Stomach smooth muscle (tissue), 2 donors: Measurements from ENCODE around the gene MAST2.
"Not testable (repeated sequence)": the region's sequence is repeated elsewhere in the genome, so short reads cannot be mapped to it uniquely, and the experiment has no call there.

ENCODE experiments used
- H3K27ac ChIP-seq: one replicate; pipeline ENCODE4 v1.7.0; 2013; ENCODE audit warnings: mild to moderate bottlenecking, low read length, inconsistent platforms
- H3K27me3 ChIP-seq, 2 donors: one replicate each; pipeline ENCODE4 v1.7.0; 2013; ENCODE audit warnings: low read length in 2 of 2; ENCODE audit not compliant: insufficient read depth in 2 of 2, control insufficient read depth in 1 of 2
- H3K36me3 ChIP-seq, 2 donors: one replicate each; pipeline ENCODE4 v1.7.0; 2013; ENCODE audit warnings: low read length in 2 of 2; ENCODE audit not compliant: control insufficient read depth in 2 of 2, insufficient read depth in 2 of 2
- H3K4me1 ChIP-seq: one replicate; pipeline ENCODE4 v1.7.0; 2013; ENCODE audit warnings: low read length; ENCODE audit not compliant: control insufficient read depth, insufficient read depth
- H3K4me3 ChIP-seq, 2 donors: one replicate each; pipeline ENCODE4 v1.7.0; 2013; ENCODE audit warnings: low read length in 2 of 2
- H3K9ac ChIP-seq, 2 donors: one replicate each; pipeline ENCODE4 v1.7.0; 2013; ENCODE audit warnings: low read length in 2 of 2, mild to moderate bottlenecking in 1 of 2
- H3K9me3 ChIP-seq, 2 donors: one replicate each; pipeline ENCODE4 v1.7.0; 2013; ENCODE audit warnings: low read length in 2 of 2; ENCODE audit not compliant: control insufficient read depth in 2 of 2
- donor health status: healthy.
- donor health status: Pancreatic carcinoma.

Gene MAST2

GRCh38 chr1:45932205-45932604, 128.8 kb downstream of the MAST2 start:
- H3K9ac ChIP-seq, H3K36me3 ChIP-seq, H3K27ac ChIP-seq, H3K9me3 ChIP-seq, H3K4me3 ChIP-seq, H3K4me1 ChIP-seq, H3K27me3 ChIP-seq: not testable (repeated sequence)

GRCh38 chr1:45934947-45935346, 131.5 kb downstream of the MAST2 start:
- no peak overlapping the region for H3K27ac ChIP-seq
- no peak overlapping the region for H3K9ac ChIP-seq
- no peaks in the 10 kb centered on the region for H3K36me3 ChIP-seq
- no peaks in the 10 kb centered on the region for H3K9me3 ChIP-seq
- no peaks in the 10 kb centered on the region for H3K27me3 ChIP-seq
- no peaks in the 10 kb centered on the region for H3K4me1 ChIP-seq
- no peak overlapping the region for H3K4me3 ChIP-seq

- H3K27ac ChIP-seq: no peak overlapping the region
- no peak overlapping the region for H3K9ac ChIP-seq
- H3K27me3 ChIP-seq: no peaks in the 10 kb centered on the region
- no peak overlapping the region for H3K4me3 ChIP-seq
- H3K9me3 ChIP-seq: peaks cover 0 to 3% of the 10 kb centered on the region in 2 donors
- no peaks in the 10 kb centered on the region for H3K36me3 ChIP-seq
- no peaks in the 10 kb centered on the region for H3K4me1 ChIP-seq
Measured at GRCh38 chr1:45938029-45938428, 134.6 kb downstream of the MAST2 start.

- no peaks in the 10 kb centered on the region for H3K4me1 ChIP-seq
- no peaks in the 10 kb centered on the region for H3K36me3 ChIP-seq
- H3K9ac ChIP-seq: no peak overlapping the region
- H3K9me3 ChIP-seq: peaks cover 0 to 3% of the 10 kb centered on the region in 2 donors
- no peaks in the 10 kb centered on the region for H3K27me3 ChIP-seq
- H3K4me3 ChIP-seq: no peak overlapping the region
- H3K27ac ChIP-seq: no peak overlapping the region
Measured at GRCh38 chr1:45942411-45942810, 139.0 kb downstream of the MAST2 start.

GRCh38 chr1:45943185-45943584, 139.8 kb downstream of the MAST2 start:
- Histone ChIP-seq H3K9me3 (peaks cover 0 to 3% of the 10 kb centered on the region in 2 donors), H3K9ac (no peak overlapping the region), H3K36me3 (no peaks in the 10 kb centered on the region), H3K27ac (no peak overlapping the region), H3K4me1 (no peaks in the 10 kb centered on the region), H3K4me3 (no peak overlapping the region), H3K27me3 (no peaks in the 10 kb centered on the region)

GRCh38 chr1:45945426-45945825, 142.0 kb downstream of the MAST2 start:
- no peak overlapping the region for H3K4me3 ChIP-seq
- H3K9ac ChIP-seq: no peak overlapping the region
- H3K9me3 ChIP-seq: peaks cover 0 to 3% of the 10 kb centered on the region in 2 donors
- no peaks in the 10 kb centered on the region for H3K36me3 ChIP-seq
- H3K27me3 ChIP-seq: no peaks in the 10 kb centered on the region
- H3K4me1 ChIP-seq: no peaks in the 10 kb centered on the region
- no peak overlapping the region for H3K27ac ChIP-seq

- not testable (repeated sequence) for H3K9me3 ChIP-seq, H3K4me1 ChIP-seq, H3K27me3 ChIP-seq, H3K27ac ChIP-seq, H3K4me3 ChIP-seq, H3K36me3 ChIP-seq, H3K9ac ChIP-seq
Measured at GRCh38 chr1:45949462-45949861, 146.1 kb downstream of the MAST2 start.

- no peaks in the 10 kb centered on the region for H3K36me3 ChIP-seq
Measured at GRCh38 chr1:45952072-45952471, 148.7 kb downstream of the MAST2 start.

GRCh38 chr1:45953934-45954847, 150.8 kb downstream of the MAST2 start:
- peaks cover 9% of the 10 kb centered on the region for H3K4me1 ChIP-seq
- peak overlapping the region; percentile 7 to 52 for H3K4me3 ChIP-seq
- no peaks in the 10 kb centered on the region for H3K9me3 ChIP-seq
- peak overlapping the region; percentile 64 for H3K27ac ChIP-seq
- H3K9ac ChIP-seq: peak overlapping the region in 1 of 2 donors; percentile 13
- no peaks in the 10 kb centered on the region for H3K27me3 ChIP-seq
- no peaks in the 10 kb centered on the region for H3K36me3 ChIP-seq

More at GRCh38 chr1:45952072-45952471, 148.7 kb downstream of the MAST2 start:
- Histone ChIP-seq H3K27ac (no peak overlapping the region), H3K4me3 (no peak overlapping the region), H3K9me3 (no peaks in the 10 kb centered on the region), H3K27me3 (no peaks in the 10 kb centered on the region), H3K4me1 (peaks cover 9% of the 10 kb centered on the region), H3K9ac (no peak overlapping the region)

- Histone ChIP-seq H3K9ac (no peak overlapping the region), H3K27me3 (no peaks in the 10 kb centered on the region), H3K9me3 (no peaks in the 10 kb centered on the region), H3K4me1 (peaks cover 12% of the 10 kb centered on the region), H3K4me3 (no peak overlapping the region), H3K36me3 (no peaks in the 10 kb centered on the region), H3K27ac (no peak overlapping the region)
Measured at GRCh38 chr1:45957684-45958083, 154.3 kb downstream of the MAST2 start.

- no peaks in the 10 kb centered on the region for H3K27me3 ChIP-seq
- H3K4me1 ChIP-seq: peaks cover 10% of the 10 kb centered on the region
- H3K36me3 ChIP-seq: no peaks in the 10 kb centered on the region
- H3K9ac ChIP-seq: no peak overlapping the region
- H3K27ac ChIP-seq: no peak overlapping the region
- no peak overlapping the region for H3K4me3 ChIP-seq
- H3K9me3 ChIP-seq: no peaks in the 10 kb centered on the region
Measured at GRCh38 chr1:45958317-45958716, 154.9 kb downstream of the MAST2 start.
